Right renal cortex interstitium (tissue), 3 donors: Measurements from ENCODE around the gene GATA5. TPM values are rescaled to one million over a fixed set of nuclear protein-coding genes. Genes with fewer than 3 reads are reported as not detected.

Source experiments
- DNase-seq, 3 donors: peaks; one replicate each; pipeline ENCODE4 v3.0.0-alpha.2; 2013; ENCODE audit warnings: low read depth in 3 of 3, low spot score in 2 of 3
- polyA plus RNA-seq, 3 donors: library from polyadenylated mRNA; unstranded; fragments of 120-200 nt; gene quantifications; one replicate each; pipeline ENCODE4 v1.2.1, GENCODE V29; 2013; ENCODE audit not compliant: insufficient read length in 3 of 3

Gene GATA5
- polyA plus RNA-seq, 3 donors, result 5.4 to 7.0 (median 5.5) TPM

GRCh38 chr20:62457098-62457497 is 18.7 kb downstream of the GATA5 start:
- DNase-seq, result no peak

GRCh38 chr20:62455929-62456328 is 19.9 kb downstream of the GATA5 start:
- DNase-seq, result no peak

GRCh38 chr20:62454904-62455636 is 20.7 kb downstream of the GATA5 start:
- no peak for DNase-seq

- DNase-seq, result no peak
Observed at GRCh38 chr20:62453186-62453808, 22.5 kb downstream of the GATA5 start.

GRCh38 chr20:62452475-62453095 is 23.2 kb downstream of the GATA5 start:
- no peak for DNase-seq

- no peak for DNase-seq
Observed at GRCh38 chr20:62451970-62452369, 23.8 kb downstream of the GATA5 start.

GRCh38 chr20:62451156-62451767 is 24.5 kb downstream of the GATA5 start:
- no peak for DNase-seq

GRCh38 chr20:62449951-62450691 is 25.7 kb downstream of the GATA5 start:
- DNase-seq, result no peak

- no peak for DNase-seq
Observed at GRCh38 chr20:62448788-62449187, 27.0 kb downstream of the GATA5 start.

GRCh38 chr20:62448038-62448437 is 27.8 kb downstream of the GATA5 start:
- DNase-seq, result no peak

GRCh38 chr20:62446888-62447869 is 28.6 kb downstream of the GATA5 start:
- DNase-seq, result no peak

- DNase-seq, result no peak
Observed at GRCh38 chr20:62446481-62446880, 29.3 kb downstream of the GATA5 start.

- no peak for DNase-seq
Observed at GRCh38 chr20:62445553-62446340, 30.0 kb downstream of the GATA5 start.

GRCh38 chr20:62444286-62444685 is 31.5 kb downstream of the GATA5 start:
- DNase-seq, result no peak

- no peak for DNase-seq
Observed at GRCh38 chr20:62441987-62442539, 33.7 kb downstream of the GATA5 start.

GRCh38 chr20:62439218-62439617 is 36.6 kb downstream of the GATA5 start:
- DNase-seq, result no peak

GRCh38 chr20:62437927-62438326 is 37.9 kb downstream of the GATA5 start:
- no peak for DNase-seq

- no peak for DNase-seq
Observed at GRCh38 chr20:62437496-62437895, 38.3 kb downstream of the GATA5 start.

GRCh38 chr20:62436692-62437091 is 39.1 kb downstream of the GATA5 start:
- no peak for DNase-seq
